Tracheal epithelial cell (primary cell): Measurements from ENCODE around the gene TGOLN2. TPM values are rescaled to one million over a fixed set of nuclear protein-coding genes. Genes with fewer than 3 reads are reported as not detected.

Experiments used
- total RNA-seq: library from RNA; depleted of rRNA; stranded (reverse); fragments of >200 nt; gene quantifications from 2 replicates; pipeline ENCODE4 v1.2.1, GENCODE V29; 2014

The TGOLN2 gene
- 34.7 and 61.4 TPM in 2 replicates for total RNA-seq

GRCh38 chr2:85327822-85328617 lies at the start of gene TGOLN2:
Gene TGOLN2, minus strand, starts transcription at chr2:85327989. Its CDS starts 27 bp downstream, at chr2:85327962.

GRCh38 chr2:85354286-85355072 lies 26.7 kb upstream of the TGOLN2 start, which contains the start of the genes ELMOD3 and RETSAT:
Gene ELMOD3, plus strand, starts transcription at chr2:85354769. Its CDS starts 2,430 bp downstream, at chr2:85357199.
Gene RETSAT, minus strand, starts transcription at chr2:85354528. Its CDS starts 21 bp downstream, at chr2:85354507.

Other genes with a start within 250 kb of the TGOLN2 start
- 0.64 and 1.7 TPM in 2 replicates for gene TCF7L1, start 194.6 kb downstream of the TGOLN2 start, total RNA-seq
- 104 and 108 TPM in 2 replicates for gene RETSAT, start 26.5 kb upstream of the TGOLN2 start, total RNA-seq
- 7.7 and 15.6 TPM in 2 replicates for gene ELMOD3, start 26.8 kb upstream of the TGOLN2 start, total RNA-seq
- 625 and 657 TPM in 2 replicates for gene CAPG, start 82.4 kb upstream of the TGOLN2 start, total RNA-seq
- not detected in 2 replicates for gene SH2D6, start 90.7 kb upstream of the TGOLN2 start, total RNA-seq
- 49.4 and 75.9 TPM in 2 replicates for gene MAT2A, start 211.2 kb upstream of the TGOLN2 start, total RNA-seq
- gene GGCX, start 233.5 kb upstream of the TGOLN2 start, total RNA-seq: 27.3 and 35.4 TPM in 2 replicates
- 36.2 and 42.2 TPM in 2 replicates for gene VAMP8, start 249.6 kb upstream of the TGOLN2 start, total RNA-seq